MG63 (cell line): ENCODE measurements around the gene RELN. TPM values are rescaled to one million over a fixed set of nuclear protein-coding genes. Genes with fewer than 3 reads are reported as not detected.
"Not testable (repeated sequence)": the region's sequence is repeated elsewhere in the genome, so short reads cannot be mapped to it uniquely, and the experiment has no call there.

Experiments
- DNase-seq: peaks from one replicate; pipeline ENCODE4 v3.0.0-alpha.2; 2020
- H3K27me3 ChIP-seq: fragments of 250-450 bp; sonication (Bioruptor Pico); 2 replicates; pipeline ENCODE4 v1.5.1; 2020; ENCODE audit warnings: mild to moderate bottlenecking, moderate library complexity
- H3K36me3 ChIP-seq: fragments of 250-450 bp; sonication (Bioruptor Pico); 2 replicates; pipeline ENCODE4 v1.5.1; 2020; ENCODE audit warnings: mild to moderate bottlenecking, moderate library complexity
- H3K4me3 ChIP-seq: fragments of 250-450 bp; sonication (Bioruptor Pico); 2 replicates; pipeline ENCODE4 v1.5.1; 2020; ENCODE audit warnings: mild to moderate bottlenecking, moderate library complexity
- H3K9me3 ChIP-seq: fragments of 250-450 bp; sonication (Bioruptor Pico); 2 replicates; pipeline ENCODE4 v1.5.1; 2020; ENCODE audit warnings: mild to moderate bottlenecking, moderate library complexity
- total RNA-seq: library from RNA; depleted of rRNA; stranded (reverse); fragments of >200 nt; shearing (Covaris generic); gene quantifications from 2 replicates; pipeline ENCODE4 v1.2.3, GENCODE V29; 2014; ENCODE audit warnings: low replicate concordance

RELN gene
- total RNA-seq, 1 experiment from 2014 or later, result 3.1 TPM

DNA sequence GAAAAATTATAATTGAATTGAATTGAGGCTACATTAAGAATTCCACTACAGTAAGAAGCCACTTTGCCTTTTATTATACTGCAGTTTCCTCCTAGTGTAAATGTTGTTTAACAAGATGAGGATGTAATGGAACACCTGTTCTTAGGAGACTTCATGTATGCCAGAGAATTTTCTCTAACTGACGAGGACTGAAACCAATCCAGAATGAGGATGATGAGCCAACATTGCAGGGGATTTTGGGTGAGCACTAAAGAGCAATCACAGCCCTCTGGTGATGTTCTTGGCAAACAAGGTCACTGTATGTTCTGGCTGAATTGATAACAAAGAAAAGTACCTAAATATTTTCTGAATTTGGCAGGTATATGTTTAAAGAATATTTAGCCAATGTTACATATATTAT, 60.9 kb downstream of the RELN start:
- H3K36me3 ChIP-seq, result no peaks in the 10 kb centered on the region
- no peaks in the 10 kb centered on the region for H3K9me3 ChIP-seq
- no peaks in the 10 kb centered on the region for H3K27me3 ChIP-seq
- no peak for DNase-seq
- H3K4me3 ChIP-seq, result no peak overlapping the region

DNA sequence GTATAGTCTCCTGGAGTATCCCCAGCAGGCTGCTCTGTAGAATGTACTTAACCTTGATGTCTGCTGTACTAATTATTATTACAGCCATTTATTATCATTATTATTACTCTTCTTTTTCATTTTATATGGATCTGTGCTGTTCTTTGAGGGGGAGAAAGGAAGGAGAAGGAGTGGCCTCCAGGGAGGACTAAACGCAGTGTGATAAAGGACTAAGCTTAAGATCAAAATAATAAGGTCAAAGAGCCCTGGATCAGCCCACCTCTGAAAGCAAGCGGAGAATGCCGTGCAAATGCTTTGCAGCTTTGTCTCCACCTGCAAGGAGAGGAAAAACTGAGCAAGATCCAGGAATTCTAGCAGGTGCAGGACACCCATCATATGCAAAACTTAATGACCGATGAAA, 65.3 kb downstream of the RELN start:
- H3K27me3 ChIP-seq, result no peaks in the 10 kb centered on the region

DNA sequence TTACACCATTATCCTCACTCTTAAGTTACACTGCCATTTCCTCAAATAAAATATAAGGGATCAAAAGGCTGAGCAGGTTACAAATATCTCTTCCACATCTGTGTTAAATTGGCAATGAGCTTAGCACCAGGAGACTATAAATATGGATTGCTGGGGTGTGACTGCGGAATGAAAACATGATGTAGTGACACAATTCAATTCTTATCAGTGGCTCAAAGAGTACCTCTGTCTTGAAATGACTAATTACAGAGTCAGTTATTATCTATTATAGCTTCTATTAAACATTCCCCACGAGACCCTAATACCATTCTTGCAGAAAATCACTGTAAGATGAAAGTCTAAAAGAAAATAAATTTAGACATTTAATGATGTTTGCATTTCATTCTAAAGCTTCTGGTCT, 67.1 kb downstream of the RELN start:
- Histone ChIP-seq H3K4me3 (no peak overlapping the region), H3K27me3 (no peaks in the 10 kb centered on the region), H3K9me3 (no peaks in the 10 kb centered on the region), H3K36me3 (no peaks in the 10 kb centered on the region)
- DNase-seq, result no peak

More for the DNA sequence above, 65.3 kb downstream of the RELN start:
- Histone ChIP-seq H3K9me3 (no peaks in the 10 kb centered on the region), H3K4me3 (no peak overlapping the region), H3K36me3 (no peaks in the 10 kb centered on the region)
- no peak for DNase-seq

DNA sequence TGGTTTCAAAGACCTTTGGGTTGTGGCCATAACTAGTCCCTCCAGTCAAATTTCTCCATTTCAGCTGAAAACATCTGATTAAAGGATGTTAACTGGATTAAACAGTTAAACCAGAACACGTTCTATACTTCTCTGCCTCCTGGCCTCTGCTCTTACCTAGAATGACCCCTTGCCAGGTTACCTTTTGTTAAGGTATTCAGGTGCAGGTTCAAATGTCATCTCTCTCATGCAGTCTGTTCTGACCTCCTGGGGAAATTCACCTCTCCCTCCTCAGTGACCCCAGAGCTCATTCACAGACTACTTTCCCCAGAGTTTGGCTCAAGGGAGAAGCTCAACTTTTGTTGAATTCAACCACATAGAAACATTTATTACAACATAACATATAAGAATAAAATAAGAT, 67.8 kb downstream of the RELN start:
- H3K27me3 ChIP-seq, result no peaks in the 10 kb centered on the region
- no peaks in the 10 kb centered on the region for H3K36me3 ChIP-seq

DNA sequence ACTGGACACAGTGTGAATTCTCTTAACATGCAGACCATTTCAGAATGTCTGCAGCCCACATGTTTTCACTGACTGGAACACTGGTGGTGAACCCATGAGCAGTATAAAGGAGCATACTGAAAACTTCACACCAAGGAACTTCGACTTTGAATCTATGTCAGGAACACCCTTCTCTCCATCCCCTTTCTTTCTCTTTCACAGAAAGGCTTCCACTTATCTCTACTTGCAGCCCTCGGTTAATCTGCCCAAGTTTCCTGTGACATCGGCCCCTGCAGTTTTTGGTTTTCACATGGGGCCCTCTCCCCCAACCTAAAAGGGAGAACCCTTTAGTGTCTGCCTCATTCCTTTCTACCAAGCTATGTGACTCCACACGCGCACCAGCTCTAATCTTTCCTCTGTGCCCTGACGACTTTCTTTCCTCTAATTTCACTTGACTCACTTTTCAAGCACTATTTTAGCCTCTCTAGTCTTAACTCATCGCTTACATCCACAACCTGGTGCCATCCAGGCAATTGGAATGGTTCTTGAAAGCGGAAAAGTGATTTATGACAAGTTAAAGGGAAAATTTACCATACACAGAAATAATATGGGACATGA, 70.1 kb downstream of the RELN start:
- Histone ChIP-seq H3K36me3 (no peaks in the 10 kb centered on the region), H3K4me3 (no peak overlapping the region), H3K9me3 (no peaks in the 10 kb centered on the region), H3K27me3 (no peaks in the 10 kb centered on the region)
- no peak for DNase-seq

More for the DNA sequence above, 67.8 kb downstream of the RELN start:
- DNase-seq, result no peak
- Histone ChIP-seq H3K4me3 (no peak overlapping the region), H3K9me3 (no peaks in the 10 kb centered on the region)

DNA sequence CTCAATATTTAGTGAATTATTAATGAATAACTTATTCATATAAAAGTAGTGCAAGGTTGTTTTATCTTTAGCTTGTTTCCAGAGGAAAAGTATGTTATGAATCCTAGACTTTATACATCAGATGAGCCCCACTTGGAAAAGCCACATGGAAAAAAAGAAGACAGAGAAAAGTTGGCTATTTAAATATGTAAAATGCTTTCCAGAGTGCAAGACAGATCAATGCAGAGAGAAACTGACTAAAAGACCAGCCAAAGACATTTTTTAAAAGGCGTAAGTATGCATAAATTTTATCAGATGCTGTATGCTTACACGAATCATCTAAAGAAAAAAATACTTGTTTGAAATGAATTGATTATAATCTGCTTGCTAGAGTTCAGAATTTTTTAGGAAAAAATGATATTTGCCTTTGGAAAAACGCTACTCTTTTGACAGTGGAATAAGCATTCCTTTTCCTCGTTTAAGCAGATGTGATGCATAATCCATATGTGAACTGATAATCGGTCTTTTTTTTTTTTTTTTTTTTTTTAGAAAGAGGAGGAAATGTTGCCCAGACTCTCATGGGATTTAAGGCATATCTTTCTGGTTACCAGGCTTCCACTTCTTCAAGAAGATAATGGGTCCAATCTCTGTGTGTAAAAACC, 70.7 kb downstream of the RELN start:
- Histone ChIP-seq H3K9me3 (no peaks in the 10 kb centered on the region), H3K36me3 (no peaks in the 10 kb centered on the region), H3K4me3 (no peak overlapping the region), H3K27me3 (no peaks in the 10 kb centered on the region)
- no peak for DNase-seq

DNA sequence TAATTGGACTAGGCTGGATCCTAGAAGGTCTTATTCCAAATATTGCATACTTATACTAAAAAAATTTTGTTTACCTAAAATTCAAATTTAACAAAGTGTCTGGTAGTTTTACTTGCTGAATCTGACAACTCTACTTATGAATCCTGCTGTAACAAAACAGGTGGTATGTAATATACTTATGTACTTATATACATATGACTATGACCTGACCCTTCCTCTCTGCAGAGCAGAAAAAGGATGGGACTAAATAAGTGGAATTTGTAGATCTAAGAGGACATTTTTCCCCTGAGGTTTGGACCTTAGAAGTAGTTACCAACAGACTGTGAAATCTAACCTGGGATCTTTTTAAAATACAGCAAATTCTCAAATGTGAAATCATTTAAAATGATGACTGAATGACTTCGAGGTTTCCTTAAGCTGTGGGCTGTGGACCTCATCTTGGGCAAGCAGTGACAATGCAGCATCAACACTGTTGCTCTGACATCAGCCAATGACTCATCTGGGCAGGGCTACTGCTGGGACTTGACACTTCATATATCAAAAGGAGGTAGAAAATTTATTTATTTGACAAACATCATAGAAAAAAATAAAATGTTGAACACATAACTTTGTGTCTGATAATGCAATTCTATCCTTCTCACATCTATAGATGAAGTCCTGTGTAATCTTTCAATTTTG, 73.6 kb downstream of the RELN start:
- DNase-seq, result peak; percentile 62
- no peaks in the 10 kb centered on the region for H3K9me3 ChIP-seq
- no peak overlapping the region for H3K4me3 ChIP-seq
- H3K27me3 ChIP-seq, result no peaks in the 10 kb centered on the region
- no peaks in the 10 kb centered on the region for H3K36me3 ChIP-seq

DNA sequence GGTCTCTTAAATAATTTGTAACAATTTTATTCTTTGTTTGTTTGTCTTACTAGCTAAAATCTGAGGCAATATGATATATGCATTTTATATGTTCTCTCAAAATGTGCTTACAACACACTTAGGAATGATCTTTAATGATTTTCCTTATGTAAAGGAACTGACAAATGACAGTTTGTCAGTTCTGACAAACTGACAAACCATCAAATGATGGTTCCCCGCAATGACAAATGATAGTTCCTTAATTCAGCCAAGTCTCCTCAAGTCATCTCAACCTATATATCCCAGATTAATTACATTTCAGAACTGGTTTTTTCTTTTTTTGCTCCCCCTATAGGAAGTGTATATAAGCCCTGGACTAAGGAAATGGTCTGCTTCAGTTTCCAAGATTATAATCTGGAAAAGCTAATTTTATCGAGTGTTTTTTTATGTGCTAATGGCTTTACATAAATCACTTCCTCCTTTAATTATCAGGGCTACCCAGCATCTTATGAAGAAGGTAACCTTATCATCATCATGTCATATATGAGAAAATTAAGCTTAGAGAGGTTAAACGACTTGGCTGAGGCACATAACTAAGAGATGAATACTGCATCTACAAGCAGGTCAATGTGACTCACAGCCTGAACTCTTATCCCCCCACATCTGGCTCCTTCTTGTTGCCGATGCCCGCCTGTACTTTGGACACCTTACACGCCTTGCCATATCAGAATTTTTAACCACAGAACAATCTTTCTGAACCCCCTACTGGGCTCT, 75.1 kb downstream of the RELN start:
- no peaks in the 10 kb centered on the region for H3K27me3 ChIP-seq
- no peak overlapping the region for H3K4me3 ChIP-seq
- no peaks in the 10 kb centered on the region for H3K9me3 ChIP-seq
- peak; percentile 33 for DNase-seq
- H3K36me3 ChIP-seq, result no peaks in the 10 kb centered on the region

DNA sequence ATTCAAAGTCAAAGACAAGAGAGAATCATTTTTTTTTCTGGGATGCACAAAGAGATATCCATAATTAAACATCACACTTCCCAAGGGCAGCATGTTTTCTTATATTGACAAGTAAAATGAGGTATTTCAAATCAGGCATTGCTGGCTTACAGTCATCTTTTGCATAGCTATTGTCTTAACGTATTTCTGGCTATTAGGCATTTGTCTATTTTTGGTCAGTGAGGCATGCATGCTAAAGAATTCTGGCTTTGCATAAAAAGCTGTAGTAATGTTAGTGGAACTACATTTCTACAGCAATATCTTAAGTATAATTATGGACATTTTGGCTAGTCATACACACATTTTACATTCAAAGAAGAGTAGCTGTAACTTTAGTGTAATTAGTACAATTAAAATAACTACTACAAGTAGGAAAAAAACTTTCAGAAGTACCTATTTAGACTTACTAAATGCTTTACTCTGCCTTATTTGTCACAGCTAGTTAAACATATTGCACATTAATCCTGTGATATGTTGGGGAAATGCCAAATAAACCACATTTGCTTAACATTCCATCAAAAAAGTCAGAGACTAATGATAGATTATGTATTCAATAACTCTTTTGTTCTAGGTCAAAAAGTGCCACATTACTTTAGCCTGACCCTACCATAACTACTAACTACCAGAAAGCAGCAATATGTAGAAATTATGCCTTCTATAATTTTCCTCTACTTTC, 76.4 kb downstream of the RELN start:
- no peak for DNase-seq
- H3K9me3 ChIP-seq, result no peaks in the 10 kb centered on the region
- no peak overlapping the region for H3K4me3 ChIP-seq
- no peaks in the 10 kb centered on the region for H3K36me3 ChIP-seq
- no peaks in the 10 kb centered on the region for H3K27me3 ChIP-seq

DNA sequence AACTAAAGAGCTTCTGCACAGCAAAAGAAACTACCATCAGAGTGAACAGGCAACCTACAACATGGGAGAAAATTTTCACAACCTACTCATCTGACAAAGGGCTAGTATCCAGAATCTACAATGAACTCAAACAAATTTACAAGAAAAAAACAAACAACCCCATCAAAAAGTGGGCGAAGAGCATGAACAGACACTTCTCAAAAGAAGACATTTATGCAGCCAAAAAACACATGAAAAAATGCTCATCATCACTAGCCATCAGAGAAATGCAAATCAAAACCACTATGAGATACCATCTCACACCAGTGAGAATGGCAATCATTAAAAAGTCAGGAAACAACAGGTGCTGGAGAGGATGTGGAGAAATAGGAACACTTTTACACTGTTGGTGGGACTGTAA, 78.4 kb downstream of the RELN start:
- H3K4me3 ChIP-seq, DNase-seq, H3K9me3 ChIP-seq, H3K36me3 ChIP-seq, H3K27me3 ChIP-seq: not testable (repeated sequence)

DNA sequence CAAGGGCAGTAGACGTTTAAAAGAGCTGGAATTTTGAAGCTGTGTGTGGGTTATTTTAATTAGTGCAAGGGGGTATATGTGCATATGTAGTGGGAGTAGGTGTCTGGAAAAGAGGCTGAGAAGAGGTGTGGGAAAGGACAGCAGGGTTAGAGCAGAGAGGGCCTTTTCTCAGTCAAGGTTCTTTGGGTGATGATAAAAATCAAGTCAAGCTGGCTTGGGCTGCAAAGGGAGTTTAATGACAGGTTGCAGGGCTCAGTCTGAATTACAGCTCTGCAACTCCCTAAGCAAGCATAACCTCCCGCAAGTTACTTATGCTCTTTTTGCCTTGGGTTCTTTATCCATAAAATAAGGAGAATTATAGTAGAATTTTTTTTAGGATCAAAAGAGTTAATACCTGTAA, 83.5 kb downstream of the RELN start:
- no peak for DNase-seq
- H3K9me3 ChIP-seq, result no peaks in the 10 kb centered on the region
- H3K36me3 ChIP-seq, result no peaks in the 10 kb centered on the region
- no peak overlapping the region for H3K4me3 ChIP-seq
- H3K27me3 ChIP-seq, result no peaks in the 10 kb centered on the region

DNA sequence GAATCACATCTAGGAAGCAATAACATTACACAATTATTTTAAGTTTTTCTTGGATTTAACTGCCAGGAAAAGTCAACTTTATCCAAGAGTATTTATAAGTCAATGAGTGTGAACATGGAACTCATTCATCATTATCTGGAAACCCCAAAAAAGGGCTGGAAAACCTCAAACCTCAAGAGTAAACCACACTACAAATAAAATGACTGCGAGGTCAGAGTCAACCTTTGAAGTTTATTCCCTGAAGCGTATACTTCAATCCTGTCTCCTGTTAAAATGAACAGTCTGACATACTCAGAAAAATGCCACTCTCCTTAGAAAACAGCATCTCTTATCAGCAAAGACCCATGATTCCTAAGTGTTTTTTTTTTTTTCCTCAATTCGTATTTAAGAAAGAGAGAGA, 86.5 kb downstream of the RELN start:
- Histone ChIP-seq H3K36me3 (no peaks in the 10 kb centered on the region), H3K27me3 (no peaks in the 10 kb centered on the region), H3K9me3 (no peaks in the 10 kb centered on the region), H3K4me3 (no peak overlapping the region)
- no peak for DNase-seq

DNA sequence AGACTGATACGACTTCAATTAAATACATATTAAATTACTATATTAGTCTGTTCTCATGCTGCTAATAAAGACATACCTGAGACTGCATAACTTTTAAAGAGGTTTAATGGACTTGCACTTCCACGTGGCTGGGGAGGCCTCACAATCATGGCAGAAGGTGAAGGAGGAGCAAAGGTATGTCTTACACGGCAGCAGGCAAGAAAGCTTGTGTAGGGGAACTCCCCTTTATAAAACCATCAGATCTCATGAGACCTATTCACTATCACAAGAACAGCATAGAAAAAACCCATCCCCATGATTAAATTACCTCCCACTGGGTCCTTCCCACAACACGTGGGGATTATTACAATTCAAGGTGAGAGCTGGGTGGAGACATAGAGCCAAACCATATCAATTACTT, 92.6 kb downstream of the RELN start:
- H3K36me3 ChIP-seq, H3K4me3 ChIP-seq, H3K9me3 ChIP-seq, H3K27me3 ChIP-seq, DNase-seq: not testable (repeated sequence)

DNA sequence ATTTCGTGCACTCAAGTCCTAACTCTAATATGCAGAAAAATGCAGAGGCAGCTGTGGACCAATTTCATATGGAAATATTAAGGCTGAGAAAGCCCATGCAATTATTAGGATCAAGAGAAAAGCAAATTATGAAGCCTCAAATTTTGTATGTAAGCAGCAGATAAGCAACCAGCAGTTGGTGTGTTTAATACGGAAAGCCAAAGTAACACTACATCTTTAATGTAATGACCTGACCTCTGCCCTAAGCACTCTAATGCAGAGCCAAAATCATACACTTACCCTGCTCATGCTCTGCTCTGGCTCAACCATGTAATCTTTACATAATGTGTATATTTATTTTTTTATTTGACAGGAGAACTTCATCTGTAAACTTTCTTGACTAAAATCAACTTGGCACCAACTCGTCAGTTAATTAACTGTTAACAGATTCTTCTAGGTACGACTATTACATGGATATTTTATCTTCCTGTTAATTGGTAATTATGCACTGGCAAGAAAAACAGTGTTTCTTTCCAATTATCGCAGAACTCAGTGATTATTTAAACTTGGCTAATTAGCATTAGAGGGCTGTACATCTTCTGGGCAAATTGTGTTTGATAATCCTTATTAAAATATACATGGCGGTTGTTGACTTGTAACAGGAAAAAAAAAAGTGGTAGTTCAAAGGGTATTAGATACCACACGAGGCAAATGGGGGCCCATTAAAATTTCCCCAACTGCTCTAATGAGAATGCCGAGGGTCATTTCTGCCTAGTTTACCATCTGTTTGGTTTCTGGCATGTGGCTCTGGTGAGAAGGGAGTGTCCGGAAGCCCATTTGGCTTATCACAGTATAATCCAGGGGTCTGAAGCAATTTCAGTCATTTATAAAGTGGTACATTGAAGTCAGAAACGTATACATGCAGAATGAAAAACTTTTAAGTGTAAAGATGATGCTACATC, 94.5 kb downstream of the RELN start:
- Histone ChIP-seq H3K9me3 (no peaks in the 10 kb centered on the region), H3K36me3 (no peaks in the 10 kb centered on the region), H3K4me3 (no peak overlapping the region), H3K27me3 (no peaks in the 10 kb centered on the region)
- no peak for DNase-seq

DNA sequence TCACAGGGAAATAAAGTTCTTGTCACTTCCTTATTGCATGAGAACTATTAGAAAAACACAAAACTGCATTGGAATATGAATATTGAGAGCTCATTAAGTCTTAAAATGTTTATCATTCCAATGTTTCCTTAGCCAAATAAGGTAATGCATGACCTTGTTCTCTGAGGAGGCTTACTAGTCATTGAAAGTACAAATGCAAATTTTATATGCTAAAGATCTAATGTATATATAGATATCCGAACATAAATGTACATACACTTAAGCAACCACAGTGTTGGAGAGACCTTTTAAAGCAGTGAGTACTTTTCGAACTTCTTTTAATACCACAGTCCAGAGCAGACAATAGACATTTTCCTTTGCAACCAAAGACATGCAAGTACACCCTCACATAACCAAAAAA, 96.1 kb downstream of the RELN start:
- Histone ChIP-seq H3K9me3 (no peaks in the 10 kb centered on the region), H3K4me3 (no peak overlapping the region), H3K27me3 (no peaks in the 10 kb centered on the region), H3K36me3 (no peaks in the 10 kb centered on the region)
- no peak for DNase-seq

DNA sequence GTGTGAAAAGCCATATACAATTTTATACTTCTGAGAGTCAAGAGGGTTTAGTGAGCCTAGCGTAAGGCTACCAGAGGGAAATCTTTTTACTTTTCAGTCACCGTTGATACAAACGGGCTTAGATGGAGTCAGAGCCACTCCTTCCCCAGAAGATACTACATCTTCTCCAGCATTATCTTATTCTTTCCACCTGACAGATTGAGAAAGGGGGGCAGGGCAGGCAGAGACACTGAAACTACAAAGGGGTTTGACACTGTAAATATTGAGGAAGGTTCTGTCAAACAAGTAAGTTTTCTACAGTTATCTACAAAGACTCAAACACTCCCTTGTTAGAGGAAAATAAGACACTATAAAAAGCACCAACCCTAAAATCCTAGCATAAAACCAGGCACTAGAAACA, 100.0 kb downstream of the RELN start:
- DNase-seq, result no peak
- Histone ChIP-seq H3K27me3 (no peaks in the 10 kb centered on the region), H3K4me3 (no peak overlapping the region), H3K36me3 (no peaks in the 10 kb centered on the region), H3K9me3 (no peaks in the 10 kb centered on the region)
